Panc1 (cell line): ENCODE data around the gene CNIH2. TPM values are rescaled to one million over a fixed set of nuclear protein-coding genes. Genes with fewer than 3 reads are reported as not detected.

Experiments
- ATAC-seq: fragments of 200-7000 bp; cut with Tn5 transposase; 2 replicates; pipeline ENCODE4 v1.9.1; 2020; ENCODE audit warnings: mild to moderate bottlenecking, moderate library complexity
- BruUV-seq: library from RNA; stranded (reverse); fragments of 400-500 nt; replicated peaks from 2 replicates; lab custom pipeline; 2021; lab: Mats Ljungman, UMichigan
- CTCF ChIA-PET: fragments of 300-600 bp; sonication (Branson Sonifier 250); formaldehyde crosslinking; loops from one replicate; lab custom pipeline; 2022; ENCODE audit warnings: antibody characterized with exemption; lab: Charles Lee
- POLR2A ChIA-PET: fragments of 300-600 bp; sonication (Branson Sonifier 250); formaldehyde crosslinking; loops from one replicate; lab custom pipeline; 2022; ENCODE audit warnings: antibody characterized with exemption; lab: Charles Lee
- DNase-seq: peaks from one replicate; pipeline ENCODE4 v3.0.0-alpha.2; 2010; ENCODE audit warnings: low read depth, low spot score
- H3K27ac ChIP-seq: 2 replicates; pipeline ENCODE4 v1.5.1; 2011; ENCODE audit warnings: mild to moderate bottlenecking, low read length, inconsistent platforms
- H3K27me3 ChIP-seq: fragments of 200-500 bp; sonication (Bioruptor generic); 2 replicates; pipeline ENCODE4 v1.6.0; 2014; ENCODE audit warnings: low read length, inconsistent platforms; ENCODE audit not compliant: control insufficient read depth, insufficient read depth
- H3K36me3 ChIP-seq: fragments of 200-500 bp; sonication (Bioruptor generic); 2 replicates; pipeline ENCODE4 v1.5.1; 2014; ENCODE audit warnings: inconsistent platforms, mild to moderate bottlenecking, low read length, moderate library complexity; ENCODE audit not compliant: control insufficient read depth, insufficient read depth
- H3K4me1 ChIP-seq: 2 replicates; pipeline ENCODE4 v1.5.1; 2011; ENCODE audit warnings: inconsistent platforms, mild to moderate bottlenecking, low read length, moderate library complexity; ENCODE audit not compliant: control insufficient read depth, insufficient read depth
- H3K4me3 ChIP-seq, 2 experiments: 2 replicates each; pipeline ENCODE4 v1.5.1; 2011 to 2012; ENCODE audit warnings: low read depth in 2 of 2, low read length in 2 of 2, mild to moderate bottlenecking in 2 of 2, inconsistent platforms in 1 of 2, moderate library complexity in 1 of 2
- H3K9me3 ChIP-seq: fragments of 200-500 bp; sonication (Bioruptor generic); 2 replicates; pipeline ENCODE4 v1.5.1; 2014; ENCODE audit warnings: low read depth, mild to moderate bottlenecking, inconsistent platforms, low read length, moderate library complexity; ENCODE audit not compliant: control insufficient read depth, insufficient read depth
- POLR2AphosphoS5 ChIP-seq: IDR thresholded peaks from 2 replicates; pipeline ENCODE4 v1.6.1; 2012; ENCODE audit warnings: mild to moderate bottlenecking, low read depth, low read length, moderate library complexity
- SIN3A ChIP-seq: IDR thresholded peaks from 2 replicates; pipeline ENCODE4 v1.6.1; 2012; ENCODE audit warnings: low read depth, mild to moderate bottlenecking, low read length, moderate library complexity, borderline replicate concordance; ENCODE audit not compliant: insufficient read depth
- TCF7L2 ChIP-seq: IDR thresholded peaks from 2 replicates; pipeline ENCODE4 v1.6.1; 2011; ENCODE audit warnings: mild to moderate bottlenecking, low read depth, low read length, inconsistent platforms
- in situ Hi-C: cut with HindIII; loops from 2 replicates; pipeline ENCODE4 v1.10.0; 2016; ENCODE audit warnings: low sequenced_read_pairs, low pct_unique_long_range_greater_than_20kb
- intact Hi-C: fragments of 100-400 bp; cut with micrococcal nuclease; formaldehyde crosslinking; loops from one replicate; pipeline ENCODE4 v1.10.0; 2022; ENCODE audit not compliant: unreplicated experiment
- total RNA-seq: library from RNA; stranded (reverse); gene quantifications from one replicate; pipeline ENCODE4 v1.2.1, GENCODE V29; 2021; ENCODE audit not compliant: unreplicated experiment
- TF ChIP-seq, protein P1 (sequence below): fragments of 450-650 bp; IDR thresholded peaks from 2 replicates; pipeline ENCODE4 v1.5.1; 2017; ENCODE audit warnings: mild to moderate bottlenecking
- TF ChIP-seq, protein P2 (sequence below), 2 experiments: IDR thresholded peaks; 2 replicates each; pipeline ENCODE4 v1.6.1; 2011 to 2012; ENCODE audit warnings: low read depth in 2 of 2, control low read depth in 1 of 2, low read length in 1 of 2, mild to moderate bottlenecking in 1 of 2, moderate library complexity in 1 of 2; ENCODE audit not compliant: insufficient read depth in 1 of 2

CNIH2 gene
- total RNA-seq, 1 experiment from 2014 or later = 9.3 TPM

DNA sequence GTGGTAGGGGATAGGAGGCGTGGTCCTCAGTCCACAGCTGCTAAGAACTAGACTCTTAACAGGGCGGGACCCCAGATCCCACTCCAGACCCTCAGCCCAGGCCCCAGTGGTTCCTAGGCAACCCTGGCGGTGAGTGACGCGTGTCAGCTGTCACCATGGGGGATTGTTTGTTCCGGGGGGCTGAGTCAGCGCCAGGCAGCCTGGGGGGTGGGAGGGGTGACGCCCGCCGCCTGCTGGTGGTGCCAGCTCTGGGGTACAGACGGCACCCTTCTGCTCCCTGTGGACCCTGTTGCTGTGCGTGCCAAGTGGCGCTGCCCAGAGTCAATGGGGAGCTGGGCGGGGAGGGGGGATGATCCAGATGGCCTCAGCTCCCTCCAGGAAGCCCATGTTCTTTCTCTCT, 2.5 kb downstream of the CNIH2 start:
- CTCF ChIA-PET = no interaction called here
- DNase-seq = no peak
- H3K4me1 ChIP-seq = peaks cover 38% of the 10 kb centered on the region
- ATAC-seq = no peak
- in situ Hi-C loops = no loop called here
- intact Hi-C loops = no loop called here
- H3K27ac ChIP-seq = no peak overlapping the region
- H3K36me3 ChIP-seq = no peaks in the 10 kb centered on the region
- H3K27me3 ChIP-seq = no peaks in the 10 kb centered on the region
- TF ChIP-seq TCF7L2 (no peak), POLR2AphosphoS5 (no peak), SIN3A (no peak)
- TF ChIP-seq, protein P1, sequence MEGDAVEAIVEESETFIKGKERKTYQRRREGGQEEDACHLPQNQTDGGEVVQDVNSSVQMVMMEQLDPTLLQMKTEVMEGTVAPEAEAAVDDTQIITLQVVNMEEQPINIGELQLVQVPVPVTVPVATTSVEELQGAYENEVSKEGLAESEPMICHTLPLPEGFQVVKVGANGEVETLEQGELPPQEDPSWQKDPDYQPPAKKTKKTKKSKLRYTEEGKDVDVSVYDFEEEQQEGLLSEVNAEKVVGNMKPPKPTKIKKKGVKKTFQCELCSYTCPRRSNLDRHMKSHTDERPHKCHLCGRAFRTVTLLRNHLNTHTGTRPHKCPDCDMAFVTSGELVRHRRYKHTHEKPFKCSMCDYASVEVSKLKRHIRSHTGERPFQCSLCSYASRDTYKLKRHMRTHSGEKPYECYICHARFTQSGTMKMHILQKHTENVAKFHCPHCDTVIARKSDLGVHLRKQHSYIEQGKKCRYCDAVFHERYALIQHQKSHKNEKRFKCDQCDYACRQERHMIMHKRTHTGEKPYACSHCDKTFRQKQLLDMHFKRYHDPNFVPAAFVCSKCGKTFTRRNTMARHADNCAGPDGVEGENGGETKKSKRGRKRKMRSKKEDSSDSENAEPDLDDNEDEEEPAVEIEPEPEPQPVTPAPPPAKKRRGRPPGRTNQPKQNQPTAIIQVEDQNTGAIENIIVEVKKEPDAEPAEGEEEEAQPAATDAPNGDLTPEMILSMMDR = no peak
- TF ChIP-seq, protein P2, sequence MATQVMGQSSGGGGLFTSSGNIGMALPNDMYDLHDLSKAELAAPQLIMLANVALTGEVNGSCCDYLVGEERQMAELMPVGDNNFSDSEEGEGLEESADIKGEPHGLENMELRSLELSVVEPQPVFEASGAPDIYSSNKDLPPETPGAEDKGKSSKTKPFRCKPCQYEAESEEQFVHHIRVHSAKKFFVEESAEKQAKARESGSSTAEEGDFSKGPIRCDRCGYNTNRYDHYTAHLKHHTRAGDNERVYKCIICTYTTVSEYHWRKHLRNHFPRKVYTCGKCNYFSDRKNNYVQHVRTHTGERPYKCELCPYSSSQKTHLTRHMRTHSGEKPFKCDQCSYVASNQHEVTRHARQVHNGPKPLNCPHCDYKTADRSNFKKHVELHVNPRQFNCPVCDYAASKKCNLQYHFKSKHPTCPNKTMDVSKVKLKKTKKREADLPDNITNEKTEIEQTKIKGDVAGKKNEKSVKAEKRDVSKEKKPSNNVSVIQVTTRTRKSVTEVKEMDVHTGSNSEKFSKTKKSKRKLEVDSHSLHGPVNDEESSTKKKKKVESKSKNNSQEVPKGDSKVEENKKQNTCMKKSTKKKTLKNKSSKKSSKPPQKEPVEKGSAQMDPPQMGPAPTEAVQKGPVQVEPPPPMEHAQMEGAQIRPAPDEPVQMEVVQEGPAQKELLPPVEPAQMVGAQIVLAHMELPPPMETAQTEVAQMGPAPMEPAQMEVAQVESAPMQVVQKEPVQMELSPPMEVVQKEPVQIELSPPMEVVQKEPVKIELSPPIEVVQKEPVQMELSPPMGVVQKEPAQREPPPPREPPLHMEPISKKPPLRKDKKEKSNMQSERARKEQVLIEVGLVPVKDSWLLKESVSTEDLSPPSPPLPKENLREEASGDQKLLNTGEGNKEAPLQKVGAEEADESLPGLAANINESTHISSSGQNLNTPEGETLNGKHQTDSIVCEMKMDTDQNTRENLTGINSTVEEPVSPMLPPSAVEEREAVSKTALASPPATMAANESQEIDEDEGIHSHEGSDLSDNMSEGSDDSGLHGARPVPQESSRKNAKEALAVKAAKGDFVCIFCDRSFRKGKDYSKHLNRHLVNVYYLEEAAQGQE (IDR thresholded peaks at IDR 0.05; ENCODE audit: insufficient read depth in 1 of 2, low read depth in 2 of 2, low read length in 1 of 2) = no peak
- POLR2A ChIA-PET = interaction anchor here (1.2 to 1.4 kb wide), 2 partner anchors 9 to 11 kb away, joined by 4 to 9 read pairs; partner anchors contain the start of genes TMEM151A and YIF1A
- no peaks in the 10 kb centered on the region for H3K9me3 ChIP-seq
- no TSS peak for BruUV-seq
- no peak overlapping the region for H3K4me3 ChIP-seq

DNA sequence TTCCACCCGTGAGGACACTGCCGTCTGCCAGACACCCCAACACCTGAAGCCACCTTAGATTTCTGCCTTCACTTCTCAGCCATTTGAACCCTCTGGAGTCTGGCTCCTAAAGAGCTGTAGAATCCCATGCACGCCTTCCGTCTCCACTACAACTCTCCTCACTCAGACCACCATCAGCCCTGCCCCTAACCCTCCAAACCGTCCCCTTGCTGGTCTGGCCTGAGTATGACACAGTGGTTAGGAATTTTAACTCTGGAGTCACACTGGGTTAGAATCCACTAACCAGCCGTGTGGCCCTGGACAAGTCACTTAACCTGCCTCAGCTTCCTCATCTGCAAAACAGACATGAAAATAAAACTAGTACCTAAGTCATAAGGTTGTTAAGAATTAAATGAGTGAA, 3.0 kb downstream of the CNIH2 start:
- Histone ChIP-seq H3K4me3 (no peak overlapping the region), H3K9me3 (no peaks in the 10 kb centered on the region), H3K36me3 (no peaks in the 10 kb centered on the region), H3K4me1 (peaks cover 38% of the 10 kb centered on the region), H3K27ac (no peak overlapping the region; the same call in 1 of the 2 replicates), H3K27me3 (no peaks in the 10 kb centered on the region)
- BruUV-seq = no TSS peak
- DNase-seq = no peak
- CTCF ChIA-PET = no interaction called here
- no peak for ATAC-seq
- in situ Hi-C loops = no loop called here
- TF ChIP-seq SIN3A (no peak), TCF7L2 (no peak), POLR2AphosphoS5 (no peak)
- TF ChIP-seq, protein P1 = no peak
- TF ChIP-seq, protein P2 (IDR thresholded peaks at IDR 0.05; ENCODE audit: insufficient read depth in 1 of 2, low read depth in 2 of 2, low read length in 1 of 2) = no peak
- POLR2A ChIA-PET = interaction anchor here (1.2 to 1.4 kb wide), 2 partner anchors 8 to 10 kb away, joined by 4 to 9 read pairs; partner anchors contain the start of genes TMEM151A and YIF1A
- intact Hi-C loops = no loop called here
